GM21390 (cell line): ENCODE results near the gene OXER1.

Experiments used
- ATAC-seq: cut with Tn5 transposase; IDR thresholded peaks from one replicate; pipeline ENCODE4 v1.9.1; 2021; ENCODE audit not compliant: unreplicated experiment

OXER1 gene

GRCh38 chr2:42794271-42795046, 30.5 kb upstream of the OXER1 start:
- ATAC-seq, result peak; percentile 24

- ATAC-seq, result peak; percentile 1
These were observed 29.7 kb upstream of the OXER1 start for GRCh38 chr2:42793334-42794270.

GRCh38 chr2:42792583-42793333, 28.8 kb upstream of the OXER1 start, which contains the start of gene HAAO:
TSS of gene HAAO (minus strand) at chr2:42792583. CDS start at chr2:42792536, 47 bp downstream.
- ATAC-seq, result peak; percentile 23

GRCh38 chr2:42792087-42792582, 28.2 kb upstream of the OXER1 start:
- ATAC-seq, result peak; percentile 24

- ATAC-seq, result no peak
These were observed 27.7 kb upstream of the OXER1 start for GRCh38 chr2:42791606-42792005.

GRCh38 chr2:42789751-42790150, 25.8 kb upstream of the OXER1 start:
- no peak for ATAC-seq

GRCh38 chr2:42788882-42789281, 24.9 kb upstream of the OXER1 start:
- ATAC-seq, result no peak

GRCh38 chr2:42788478-42788793, 24.5 kb upstream of the OXER1 start:
- ATAC-seq, result no peak

GRCh38 chr2:42787788-42788477, 24.0 kb upstream of the OXER1 start:
- no peak for ATAC-seq

GRCh38 chr2:42787424-42787787, 23.5 kb upstream of the OXER1 start:
- no peak for ATAC-seq

- no peak for ATAC-seq
These were observed 22.8 kb upstream of the OXER1 start for GRCh38 chr2:42786561-42787345.

GRCh38 chr2:42784204-42784880, 20.4 kb upstream of the OXER1 start:
- ATAC-seq, result no peak

GRCh38 chr2:42783511-42783910, 19.6 kb upstream of the OXER1 start:
- no peak for ATAC-seq

- no peak for ATAC-seq
These were observed 17.2 kb upstream of the OXER1 start for GRCh38 chr2:42781181-42781580.

GRCh38 chr2:42777883-42778805, 14.2 kb upstream of the OXER1 start:
- no peak for ATAC-seq

GRCh38 chr2:42775810-42776209, 11.9 kb upstream of the OXER1 start:
- ATAC-seq, result no peak

GRCh38 chr2:42775186-42775585, 11.3 kb upstream of the OXER1 start:
- no peak for ATAC-seq

- ATAC-seq, result no peak
These were observed 7.7 kb upstream of the OXER1 start for GRCh38 chr2:42771546-42772153.
